OCI-LY7 (cell line): ENCODE measurements around the gene NQO1. TPM values are rescaled to one million over a fixed set of nuclear protein-coding genes. Genes with fewer than 3 reads are reported as not detected.
"Not testable (repeated sequence)": the region's sequence is repeated elsewhere in the genome, so short reads cannot be mapped to it uniquely, and the experiment has no call there.

ENCODE experiments used
- BruUV-seq: library from RNA; stranded (reverse); fragments of 400-500 nt; replicated peaks from 2 replicates; lab custom pipeline; 2021; lab: Mats Ljungman, UMichigan
- CTCF ChIA-PET: fragments of 300-600 bp; sonication (Branson Sonifier 250); formaldehyde crosslinking; loops from one replicate; lab custom pipeline; 2022; ENCODE audit warnings: antibody characterized with exemption; ENCODE audit not compliant: unreplicated experiment; lab: Charles Lee
- POLR2A ChIA-PET: fragments of 300-600 bp; sonication (Branson Sonifier 250); formaldehyde crosslinking; loops from one replicate; lab custom pipeline; 2022; ENCODE audit warnings: antibody characterized with exemption; lab: Charles Lee
- DNase-seq: peaks from one replicate; pipeline ENCODE4 v3.0.0-alpha.2; 2015; ENCODE audit warnings: low spot score
- H2AFZ ChIP-seq: fragments of 200-600 bp; sonication (generic), shearing (Covaris generic); 2 replicates; pipeline ENCODE4 v1.6.1; 2014; ENCODE audit warnings: mild to moderate bottlenecking, antibody characterized with exemption, low read length, moderate library complexity
- H3K27ac ChIP-seq: fragments of 200-600 bp; sonication (generic); 2 replicates; pipeline ENCODE4 v1.5.1; 2014; ENCODE audit warnings: mixed run types, low read depth, mild to moderate bottlenecking, moderate library complexity, low read length, inconsistent platforms; ENCODE audit not compliant: poor library complexity, severe bottlenecking
- H3K36me3 ChIP-seq: fragments of 200-600 bp; sonication (generic); 2 replicates; pipeline ENCODE4 v1.6.1; 2014; ENCODE audit warnings: mild to moderate bottlenecking, antibody characterized with exemption, low read length, moderate library complexity, mixed read lengths; ENCODE audit not compliant: insufficient read depth
- H3K4me1 ChIP-seq: fragments of 200-600 bp; sonication (generic); 2 replicates; pipeline ENCODE4 v1.5.1; 2014; ENCODE audit warnings: mild to moderate bottlenecking, low read length; ENCODE audit not compliant: insufficient read depth, poor library complexity, severe bottlenecking
- H3K4me2 ChIP-seq: fragments of 200-600 bp; sonication (generic); 2 replicates; pipeline ENCODE4 v1.6.1; 2014; ENCODE audit warnings: mild to moderate bottlenecking, low read length
- H3K4me3 ChIP-seq: fragments of 200-600 bp; sonication (generic); 2 replicates; pipeline ENCODE4 v1.5.1; 2014; ENCODE audit warnings: mild to moderate bottlenecking, low read depth, low read length; ENCODE audit not compliant: poor library complexity, severe bottlenecking
- H3K79me2 ChIP-seq: fragments of 200-600 bp; sonication (generic); 2 replicates; pipeline ENCODE4 v1.6.1; 2016; ENCODE audit warnings: low read depth, mild to moderate bottlenecking, low read length, moderate library complexity, mixed read lengths; ENCODE audit not compliant: insufficient read depth
- H3K9me2 ChIP-seq: fragments of 200-600 bp; sonication (generic); 2 replicates; pipeline ENCODE4 v1.6.1; 2016; ENCODE audit warnings: mild to moderate bottlenecking, low read length, mixed read lengths; ENCODE audit not compliant: insufficient read depth
- H3K9me3 ChIP-seq: fragments of 200-600 bp; sonication (generic); 2 replicates; pipeline ENCODE4 v1.6.1; 2014; ENCODE audit warnings: mild to moderate bottlenecking, mixed run types, low read length, mixed read lengths
- H4K20me1 ChIP-seq: fragments of 200-600 bp; sonication (generic); 2 replicates; pipeline ENCODE4 v1.6.1; 2014; ENCODE audit warnings: mild to moderate bottlenecking, antibody characterized with exemption, low read length, moderate library complexity, mixed read lengths; ENCODE audit not compliant: insufficient read depth
- EZH2phosphoT487 ChIP-seq: fragments of 200-600 bp; sonication (generic); IDR thresholded peaks from 2 replicates; pipeline ENCODE4 v1.6.1; 2018; ENCODE audit warnings: low read depth, borderline replicate concordance, mild to moderate bottlenecking, mixed run types, antibody characterized with exemption, low read length, moderate library complexity, mixed read lengths
- intact Hi-C: fragments of 100-400 bp; cut with micrococcal nuclease; formaldehyde crosslinking; loops from one replicate; pipeline ENCODE4 v1.10.0; 2022; ENCODE audit not compliant: unreplicated experiment
- total RNA-seq, 2 experiments: library from RNA; depleted of rRNA in 1 of 2; stranded (reverse); fragments of >200 nt in 1 of 2; shearing (Covaris generic) in 1 of 2; gene quantifications; 2 replicates each; pipeline ENCODE4 v1.2.3, GENCODE V29; 2014 to 2022
- TF ChIP-seq, protein P1 (sequence below): fragments of 200-600 bp; sonication (generic); conservative IDR thresholded peaks from 2 replicates; pipeline ENCODE4 v1.5.1; 2014; ENCODE audit warnings: mild to moderate bottlenecking, antibody characterized with exemption, low read length, moderate library complexity, mixed read lengths

The NQO1 gene
- total RNA-seq, 2 experiments from 2014 or later = 3.2 to 4.1 TPM

DNA sequence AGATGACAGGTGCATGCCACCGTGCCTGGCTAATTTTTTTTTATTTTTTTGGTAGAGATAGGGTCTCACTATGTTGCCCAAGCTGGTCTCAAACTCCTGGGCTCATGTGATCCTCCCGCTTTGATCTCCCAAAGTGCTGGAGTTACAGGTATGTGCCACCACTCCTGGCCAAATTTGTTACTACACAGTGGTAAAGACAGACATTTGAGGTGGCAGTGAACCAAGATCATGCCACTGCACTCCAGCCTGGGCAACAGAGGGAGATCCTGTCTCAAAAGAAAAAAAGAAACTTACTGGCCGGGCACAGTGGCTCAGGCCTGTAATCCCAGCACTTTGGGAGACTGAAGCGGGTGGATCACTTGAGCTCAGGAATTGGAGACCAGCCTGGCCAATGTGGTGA is 2.7 kb upstream of the NQO1 start:
- H3K9me3 ChIP-seq, H3K9me2 ChIP-seq, H4K20me1 ChIP-seq, CTCF ChIA-PET, H3K4me2 ChIP-seq, H3K27ac ChIP-seq, H3K79me2 ChIP-seq, H2AFZ ChIP-seq, H3K4me3 ChIP-seq, DNase-seq, BruUV-seq, intact Hi-C loops, H3K36me3 ChIP-seq: not testable (repeated sequence)
- peaks cover 32% of the 10 kb centered on the region for H3K4me1 ChIP-seq
- POLR2A ChIA-PET = interaction anchor here (0.6 kb wide), 1 partner anchor 489 kb away, joined by 3 read pairs; no protein-coding TSS in a partner anchor

DNA sequence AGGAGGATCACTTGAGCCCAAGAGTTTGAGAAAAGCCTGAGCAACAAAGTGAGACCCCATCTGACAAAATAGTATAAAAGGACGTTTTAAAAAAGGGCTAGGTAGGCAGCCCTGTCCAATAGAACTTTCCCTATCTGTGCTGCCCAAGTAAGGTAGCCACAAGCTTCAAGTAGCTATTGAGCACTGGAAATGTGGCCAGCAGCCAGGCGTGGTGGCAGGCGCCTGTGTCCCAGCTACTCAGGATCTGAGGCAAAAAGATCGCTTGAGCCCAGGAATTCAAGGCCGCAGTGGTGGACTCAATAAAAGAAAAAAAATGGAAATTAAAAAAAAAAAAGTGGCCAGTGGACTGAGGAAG is 1.5 kb upstream of the NQO1 start:
- no peaks in the 10 kb centered on the region for H3K9me3 ChIP-seq
- no peaks in the 10 kb centered on the region for H4K20me1 ChIP-seq
- peaks cover 32% of the 10 kb centered on the region for H3K4me1 ChIP-seq
- H3K36me3 ChIP-seq = no peaks in the 10 kb centered on the region
- BruUV-seq = no TSS peak
- no peaks in the 10 kb centered on the region for H3K79me2 ChIP-seq
- peak overlapping the region; percentile 66 for H3K4me3 ChIP-seq
- intact Hi-C loops = no loop called here
- ChIA-PET POLR2A (interaction anchor here (0.6 to 4.2 kb wide), 3 partner anchors 10 to 320 kb away, joined by 3 to 24 read pairs (median 3); partner anchors contain the start of gene NOB1), CTCF (no interaction called here)
- peak overlapping the region; percentile 81 for H3K4me2 ChIP-seq
- TF ChIP-seq, protein P1, sequence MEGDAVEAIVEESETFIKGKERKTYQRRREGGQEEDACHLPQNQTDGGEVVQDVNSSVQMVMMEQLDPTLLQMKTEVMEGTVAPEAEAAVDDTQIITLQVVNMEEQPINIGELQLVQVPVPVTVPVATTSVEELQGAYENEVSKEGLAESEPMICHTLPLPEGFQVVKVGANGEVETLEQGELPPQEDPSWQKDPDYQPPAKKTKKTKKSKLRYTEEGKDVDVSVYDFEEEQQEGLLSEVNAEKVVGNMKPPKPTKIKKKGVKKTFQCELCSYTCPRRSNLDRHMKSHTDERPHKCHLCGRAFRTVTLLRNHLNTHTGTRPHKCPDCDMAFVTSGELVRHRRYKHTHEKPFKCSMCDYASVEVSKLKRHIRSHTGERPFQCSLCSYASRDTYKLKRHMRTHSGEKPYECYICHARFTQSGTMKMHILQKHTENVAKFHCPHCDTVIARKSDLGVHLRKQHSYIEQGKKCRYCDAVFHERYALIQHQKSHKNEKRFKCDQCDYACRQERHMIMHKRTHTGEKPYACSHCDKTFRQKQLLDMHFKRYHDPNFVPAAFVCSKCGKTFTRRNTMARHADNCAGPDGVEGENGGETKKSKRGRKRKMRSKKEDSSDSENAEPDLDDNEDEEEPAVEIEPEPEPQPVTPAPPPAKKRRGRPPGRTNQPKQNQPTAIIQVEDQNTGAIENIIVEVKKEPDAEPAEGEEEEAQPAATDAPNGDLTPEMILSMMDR = no peak
- no peak for TF ChIP-seq EZH2phosphoT487
- H3K27ac ChIP-seq = no peak overlapping the region
- no peaks in the 10 kb centered on the region for H3K9me2 ChIP-seq
- DNase-seq = no peak
- H2AFZ ChIP-seq = no peak overlapping the region

DNA sequence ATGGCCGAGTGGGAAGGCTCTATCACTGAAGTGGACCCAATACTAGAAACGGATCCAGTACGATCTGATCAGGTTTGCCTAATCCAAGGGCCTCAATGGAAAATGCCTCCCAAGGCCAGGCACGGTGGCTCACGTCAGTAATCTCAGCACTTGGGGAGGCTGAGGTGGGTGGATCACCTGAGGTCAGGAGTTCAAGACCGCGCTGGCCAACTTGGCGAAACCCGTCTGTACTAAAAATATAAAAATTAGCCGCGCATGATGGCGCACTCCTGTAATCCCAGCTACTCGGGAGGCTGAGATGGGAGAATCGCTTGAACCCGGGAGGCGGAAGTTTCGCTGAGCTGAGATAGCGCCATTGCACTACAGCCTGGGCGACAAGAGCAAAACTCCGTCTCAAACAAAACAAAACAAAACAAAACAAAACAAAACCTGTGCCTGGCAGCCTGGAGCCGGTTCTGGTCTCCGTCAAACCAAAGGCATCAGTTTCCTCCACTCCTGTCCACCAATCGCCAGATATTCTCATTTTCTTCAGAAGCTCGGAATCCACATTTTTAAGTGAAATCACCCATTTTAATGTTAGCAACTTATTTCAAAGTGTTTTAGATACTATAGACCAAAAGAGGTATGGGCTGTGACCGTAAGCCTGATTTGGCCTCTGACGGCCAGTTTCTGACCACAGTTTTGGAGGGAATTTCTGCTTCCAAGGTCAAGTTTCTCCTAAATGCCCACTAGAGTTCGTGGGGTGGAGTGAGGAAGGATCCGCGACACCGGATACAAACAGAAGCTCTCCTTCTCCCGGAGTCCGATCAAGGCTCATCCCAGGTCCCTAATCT is 664 bp downstream of the NQO1 start:
- CTCF ChIA-PET = interaction anchor here (0.5 to 1.3 kb wide), 2 partner anchors 37 to 306 kb away, joined by 3 read pairs; no protein-coding TSS in a partner anchor
- TSS peak; percentile 93 for BruUV-seq
- Histone ChIP-seq H3K27ac (peak overlapping the region; percentile 59), H3K4me2 (peak overlapping the region; percentile 81), H3K4me1 (peaks cover 32% of the 10 kb centered on the region), H3K9me2 (no peaks in the 10 kb centered on the region), H3K4me3 (peak overlapping the region; percentile 66), H3K79me2 (no peaks in the 10 kb centered on the region), H2AFZ (peak overlapping the region; percentile 94), H4K20me1 (no peaks in the 10 kb centered on the region), H3K9me3 (no peaks in the 10 kb centered on the region), H3K36me3 (no peaks in the 10 kb centered on the region)
- DNase-seq = no peak
- POLR2A ChIA-PET = interaction anchor here (0.6 to 4.2 kb wide), 8 partner anchors 15 to 99 kb away, joined by 3 to 24 read pairs (median 3); partner anchors contain the start of genes NOB1 and WWP2
- TF ChIP-seq, protein P1 = no peak
- TF ChIP-seq EZH2phosphoT487 = no peak
- intact Hi-C loops = no loop called here
